ENCODE measurements around the gene VPS4B. TPM values are rescaled to one million over a fixed set of nuclear protein-coding genes. Genes with fewer than 3 reads are reported as not detected.

VPS4B gene
- total and polyA plus RNA-seq, 10 of the 15 experiments (the other 5 are each of a cell fraction or from before 2014, with no cell fraction given) = 21.4 to 37.6 (median 29.8) TPM

DNA sequence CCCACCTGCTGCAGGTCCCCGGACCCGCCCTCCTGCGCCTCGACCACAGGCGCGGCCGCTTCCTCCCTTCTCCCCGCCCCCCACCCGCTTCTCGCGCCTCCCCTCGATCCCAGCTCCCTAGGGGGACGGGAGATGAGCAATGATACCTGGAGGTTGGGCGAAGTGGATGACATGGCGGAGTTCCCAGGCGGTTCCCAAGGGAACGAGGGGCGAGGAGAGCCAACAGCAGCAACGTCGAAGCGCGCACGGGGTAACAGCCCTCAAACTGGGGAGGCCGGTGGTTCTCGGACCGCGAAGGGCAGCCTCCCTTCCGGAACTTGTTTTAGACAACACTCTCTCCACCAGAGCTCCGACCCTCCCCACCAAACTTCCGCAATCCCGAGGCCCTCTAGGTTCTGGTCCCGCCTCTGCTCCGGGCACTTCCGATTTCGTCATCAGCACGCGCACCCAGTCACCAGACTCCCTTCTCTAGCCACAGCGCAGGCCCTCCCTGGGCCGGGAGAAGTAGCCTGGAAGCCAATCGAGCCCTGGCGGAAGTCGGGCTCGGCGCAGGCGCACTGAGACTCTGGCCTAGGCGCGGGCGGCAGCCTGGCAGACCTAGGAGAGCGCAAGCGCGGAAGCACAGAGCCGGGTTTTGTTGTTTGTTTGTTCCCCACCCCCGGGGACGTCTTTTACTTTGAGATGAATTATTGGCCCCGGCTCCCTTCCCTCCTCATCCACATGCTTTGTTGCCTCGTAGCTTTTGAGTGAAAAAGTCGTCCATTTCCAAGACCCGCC, at the start of gene VPS4B (continued):
- TF ChIP-seq E2F8 (IDR thresholded peaks at IDR 0.05; ENCODE audit: low read depth, partially characterized antibody) (peak; percentile 90), SRF (IDR thresholded peaks at IDR 0.05; ENCODE audit: low read depth in 2 of 2, low read length in 2 of 2) (peak in 1 of 2 experiments; percentile 73; a peak in 2 of 4 replicates), IRF4 (IDR thresholded peaks at IDR 0.05; ENCODE audit: low read depth, low read length) (peak; percentile 55), E2F4 (IDR thresholded peaks at IDR 0.05; ENCODE audit: low read depth, low read length) (no peak), POLR2AphosphoS2 (IDR thresholded peaks at IDR 0.05; ENCODE audit: low read depth, low read length) (peak; percentile 90), MYC (IDR thresholded peaks at IDR 0.05; ENCODE audit: insufficient read depth, insufficient read length, insufficient replicate concordance, low read length, severe bottlenecking) (no peak), SUPT20H (IDR thresholded peaks at IDR 0.05; ENCODE audit: borderline replicate concordance, control insufficient read depth, low read depth, low read length) (no peak), RFX5 (IDR thresholded peaks at IDR 0.05; ENCODE audit: low read depth, low read length) (no peak), TCF3 (IDR thresholded peaks at IDR 0.05; ENCODE audit: borderline replicate concordance, insufficient read depth, low read depth, low read length) (no peak), CHD4 (IDR thresholded peaks at IDR 0.05) (no peak), TBL1XR1 (IDR thresholded peaks at IDR 0.05; ENCODE audit: low read depth, low read length) (no peak), HCFC1 (IDR thresholded peaks at IDR 0.05; ENCODE audit: low read length) (peak; percentile 88), CEBPB (IDR thresholded peaks at IDR 0.05; ENCODE audit: borderline replicate concordance in 1 of 2, low read depth in 2 of 2, low read length in 2 of 2) (no peak), CEBPZ (IDR thresholded peaks at IDR 0.05; ENCODE audit: low read depth, low read length) (peak; percentile 64; the same call in 1 of the 2 replicates)
- TF ChIP-seq, protein P1, sequence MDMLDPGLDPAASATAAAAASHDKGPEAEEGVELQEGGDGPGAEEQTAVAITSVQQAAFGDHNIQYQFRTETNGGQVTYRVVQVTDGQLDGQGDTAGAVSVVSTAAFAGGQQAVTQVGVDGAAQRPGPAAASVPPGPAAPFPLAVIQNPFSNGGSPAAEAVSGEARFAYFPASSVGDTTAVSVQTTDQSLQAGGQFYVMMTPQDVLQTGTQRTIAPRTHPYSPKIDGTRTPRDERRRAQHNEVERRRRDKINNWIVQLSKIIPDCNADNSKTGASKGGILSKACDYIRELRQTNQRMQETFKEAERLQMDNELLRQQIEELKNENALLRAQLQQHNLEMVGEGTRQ (IDR thresholded peaks at IDR 0.05; ENCODE audit: borderline replicate concordance, low read depth, low read length) = peak; percentile 34; the same call in 1 of the 2 replicates
- TF ChIP-seq, protein P2, sequence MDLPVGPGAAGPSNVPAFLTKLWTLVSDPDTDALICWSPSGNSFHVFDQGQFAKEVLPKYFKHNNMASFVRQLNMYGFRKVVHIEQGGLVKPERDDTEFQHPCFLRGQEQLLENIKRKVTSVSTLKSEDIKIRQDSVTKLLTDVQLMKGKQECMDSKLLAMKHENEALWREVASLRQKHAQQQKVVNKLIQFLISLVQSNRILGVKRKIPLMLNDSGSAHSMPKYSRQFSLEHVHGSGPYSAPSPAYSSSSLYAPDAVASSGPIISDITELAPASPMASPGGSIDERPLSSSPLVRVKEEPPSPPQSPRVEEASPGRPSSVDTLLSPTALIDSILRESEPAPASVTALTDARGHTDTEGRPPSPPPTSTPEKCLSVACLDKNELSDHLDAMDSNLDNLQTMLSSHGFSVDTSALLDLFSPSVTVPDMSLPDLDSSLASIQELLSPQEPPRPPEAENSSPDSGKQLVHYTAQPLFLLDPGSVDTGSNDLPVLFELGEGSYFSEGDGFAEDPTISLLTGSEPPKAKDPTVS (IDR thresholded peaks at IDR 0.05; ENCODE audit: low read depth, low read length) = no peak

Data from GM12878 (cell line).